GM12891 (cell line): ENCODE measurements around the gene NXPH4.

Source experiments
- DNase-seq: peaks from one replicate; pipeline ENCODE4 v3.0.0; 2011; ENCODE audit warnings: low spot score; ENCODE audit not compliant: insufficient read length
- FAIRE-seq: peaks from 2 replicates; lab custom pipeline; 2011; peaks lifted over from hg19 to GRCh38; lab: Jason Lieb, UNC
- PAX5 ChIP-seq: IDR thresholded peaks from 2 replicates; pipeline ENCODE4 v1.6.1; 2011; ENCODE audit warnings: low read length, moderate library complexity, mild to moderate bottlenecking; ENCODE audit not compliant: insufficient read depth, severe bottlenecking
- POLR2A ChIP-seq: IDR thresholded peaks from 2 replicates; pipeline ENCODE4 v1.6.1; 2011; ENCODE audit warnings: low read depth, low read length, control low read depth
- POLR2AphosphoS5 ChIP-seq: IDR thresholded peaks from 2 replicates; pipeline ENCODE4 v1.6.1; 2011; ENCODE audit warnings: low read depth, low read length, control low read depth
- POU2F2 ChIP-seq: IDR thresholded peaks from 2 replicates; pipeline ENCODE4 v1.6.1; 2011; ENCODE audit warnings: low read depth, mild to moderate bottlenecking, control low read depth, low read length, moderate library complexity
- SPI1 ChIP-seq: IDR thresholded peaks from 2 replicates; pipeline ENCODE4 v1.6.1; 2011; ENCODE audit warnings: low read depth, low read length, control low read depth
- TAF1 ChIP-seq: IDR thresholded peaks from 2 replicates; pipeline ENCODE4 v1.6.1; 2011; ENCODE audit warnings: low read depth, low read length, control low read depth

The NXPH4 gene

GRCh38 chr12:57236201-57236924 lies 19.8 kb downstream of the NXPH4 start:
- DNase-seq = no peak
- TF ChIP-seq POLR2A = peak; percentile 13; the same call in 1 of the 2 replicates
- TF ChIP-seq TAF1 = no peak
- TF ChIP-seq PAX5 = no peak
- peak; percentile 10; the same call in 1 of the 2 replicates for TF ChIP-seq SPI1
- no peak for FAIRE-seq

- TF ChIP-seq POLR2A (no peak), SPI1 (no peak), TAF1 (no peak), POU2F2 (no peak), POLR2AphosphoS5 (no peak; the same call in 1 of the 2 replicates)
- FAIRE-seq (peak; percentile 16), DNase-seq (no peak)
Observed at GRCh38 chr12:57236925-57237595, 20.5 kb downstream of the NXPH4 start.

DNA sequence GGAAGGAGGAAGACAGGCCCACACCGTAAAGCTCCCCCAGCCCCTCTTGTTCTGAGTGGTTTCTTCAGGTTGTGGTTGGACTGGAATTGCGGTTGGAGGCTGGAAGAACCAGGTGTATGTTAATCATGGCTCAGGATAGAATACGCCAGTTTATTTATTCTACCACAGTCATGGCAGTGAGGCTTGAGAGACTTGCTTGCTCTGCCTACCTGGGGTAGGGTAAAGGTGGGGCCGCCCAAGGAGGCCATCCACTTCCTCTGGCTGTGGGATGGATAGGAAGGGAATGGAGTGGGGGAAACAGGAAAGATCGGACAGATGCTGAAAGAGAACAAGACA lies 21.0 kb downstream of the NXPH4 start:
- DNase-seq = no peak
- no peak for FAIRE-seq
- TF ChIP-seq PAX5 (no peak), TAF1 (no peak), SPI1 (no peak), POLR2AphosphoS5 (no peak), POU2F2 (no peak), POLR2A (no peak)

DNA sequence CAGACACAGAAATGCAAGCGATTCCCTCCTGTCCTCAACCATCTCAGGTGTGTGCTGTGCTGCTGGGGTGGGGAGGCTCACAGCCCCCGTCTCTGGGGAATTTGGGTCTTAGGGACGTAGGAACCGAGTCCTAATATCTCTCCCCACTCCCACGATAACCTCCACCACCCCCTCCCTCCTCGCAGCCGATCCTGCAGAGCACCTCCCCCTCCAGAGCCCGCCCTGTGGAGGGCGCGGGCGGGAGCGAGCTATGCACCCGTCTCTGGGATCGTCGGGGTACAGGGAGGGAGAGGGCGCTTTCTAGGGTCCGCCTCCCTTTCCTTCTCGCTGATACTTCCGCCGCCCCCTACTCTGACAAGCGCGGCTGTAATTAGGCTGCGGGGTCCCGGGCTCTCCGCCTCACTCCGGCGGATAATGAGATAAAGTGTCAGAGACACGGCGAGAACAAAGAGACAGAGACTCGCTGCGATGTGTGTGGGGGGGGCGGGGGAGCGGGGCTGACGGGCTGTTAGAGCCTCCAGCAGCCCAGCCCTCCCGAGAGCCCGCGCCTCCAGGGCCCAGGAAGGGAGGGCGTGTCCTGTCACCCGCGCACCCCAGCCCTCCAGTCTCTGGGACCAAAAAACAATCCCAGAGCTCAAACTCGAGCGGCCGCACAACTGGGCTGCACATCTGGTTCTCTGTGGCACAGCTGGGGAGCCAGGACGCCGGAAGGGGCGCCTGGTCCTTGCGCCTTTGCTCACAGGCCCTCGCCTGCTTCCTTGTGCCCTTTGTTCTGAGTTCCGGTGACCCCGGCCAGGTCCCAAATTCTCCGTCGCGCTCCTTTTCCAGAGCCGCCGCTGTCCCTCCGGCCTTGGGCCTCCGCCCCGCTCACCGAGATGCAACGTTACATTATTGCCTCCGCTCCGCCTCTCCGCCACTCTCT lies 21.6 kb downstream of the NXPH4 start:
- FAIRE-seq (no peak), DNase-seq (no peak)
- no peak for TF ChIP-seq TAF1
- TF ChIP-seq POLR2A = no peak
- TF ChIP-seq PAX5 = no peak
- no peak for TF ChIP-seq SPI1
- TF ChIP-seq POU2F2 = no peak
- TF ChIP-seq POLR2AphosphoS5 = no peak

DNA sequence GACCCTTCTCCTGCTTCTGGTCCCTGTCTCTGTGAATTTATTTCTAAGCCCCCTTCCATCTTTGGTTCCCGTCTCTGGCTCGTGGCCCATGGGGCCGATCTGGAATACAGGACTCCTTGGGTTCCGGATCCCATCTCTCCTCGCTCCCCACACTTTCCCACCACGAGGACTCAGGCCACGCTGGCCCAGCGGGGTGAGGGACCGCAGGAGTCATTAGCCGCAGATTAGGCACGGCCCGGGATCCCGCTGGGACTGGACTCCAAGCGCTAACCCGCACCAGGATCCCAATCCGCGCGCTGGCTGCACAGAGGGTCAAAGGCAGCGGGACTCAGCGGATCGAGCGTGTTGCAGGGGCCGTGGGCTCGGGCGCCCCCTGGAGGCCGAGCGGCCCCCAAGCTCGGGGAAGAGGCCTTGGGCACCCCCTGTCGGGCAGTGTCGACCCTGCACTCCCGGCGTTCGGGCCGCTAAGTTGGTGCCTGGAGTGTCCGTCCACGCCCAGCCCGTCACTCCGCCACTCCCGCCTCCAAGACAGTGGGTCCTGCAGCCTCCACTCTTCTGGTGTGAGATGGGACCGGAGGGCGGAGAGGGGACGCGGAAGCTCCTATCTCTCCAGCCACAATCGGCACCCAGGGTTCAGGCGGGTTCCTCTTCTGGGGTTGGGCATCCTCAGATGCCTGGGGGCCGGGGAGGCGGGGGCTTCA lies 22.4 kb downstream of the NXPH4 start:
- FAIRE-seq = peak; percentile 93
- peak; percentile 19; the same call in 1 of the 2 replicates for TF ChIP-seq POU2F2
- TF ChIP-seq POLR2AphosphoS5 = no peak
- no peak for TF ChIP-seq POLR2A
- DNase-seq = peak; percentile 95

DNA sequence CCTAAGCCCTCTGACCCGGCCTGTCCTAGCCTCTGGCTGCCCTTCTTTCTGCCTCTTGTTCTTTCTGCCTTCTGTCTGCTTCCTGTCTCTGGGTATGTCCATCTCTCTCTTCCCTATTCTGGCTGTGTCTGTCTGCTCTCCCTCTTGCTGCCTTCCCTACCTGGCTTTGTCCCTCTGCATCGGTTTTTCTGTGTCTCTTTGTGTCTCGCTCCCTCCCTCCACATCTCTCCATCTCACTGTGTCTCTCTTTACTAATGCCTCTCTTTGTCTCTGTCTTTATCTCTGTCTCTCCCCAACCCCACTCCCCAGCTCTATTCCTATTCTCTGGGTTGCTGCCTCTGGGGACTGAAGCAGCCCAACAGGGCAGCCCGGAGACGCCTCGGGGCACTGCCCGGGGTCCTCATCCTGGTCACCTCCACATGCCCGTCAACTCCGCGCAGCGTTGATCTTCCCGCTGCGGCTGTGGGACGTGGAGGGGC lies 23.0 kb downstream of the NXPH4 start:
- FAIRE-seq (peak; percentile 67), DNase-seq (no peak)
- TF ChIP-seq SPI1 = 0 out of 2 replicates have a peak, but pooled peaks have one; percentile 27
- no peak for TF ChIP-seq POLR2A

GRCh38 chr12:57240066-57240921 lies 23.7 kb downstream of the NXPH4 start:
- TF ChIP-seq SPI1 (0 out of 2 replicates have a peak, but pooled peaks have one; percentile 7), POU2F2 (peak; percentile 76), PAX5 (no peak)
- DNase-seq (no peak), FAIRE-seq (peak; percentile 96)

GRCh38 chr12:57240926-57241401 lies 24.4 kb downstream of the NXPH4 start:
- TF ChIP-seq POLR2AphosphoS5 (no peak), PAX5 (no peak), POLR2A (no peak), TAF1 (no peak), SPI1 (no peak), POU2F2 (no peak)
- no peak for FAIRE-seq
- DNase-seq = no peak
